Neural progenitor cell (in vitro differentiated cells): ENCODE results near the gene STYX. TPM values are rescaled to one million over a fixed set of nuclear protein-coding genes. Genes with fewer than 3 reads are reported as not detected.

Source experiments
- DNase-seq: peaks from one replicate; pipeline ENCODE4 v3.0.0-alpha.2; 2016; ENCODE audit warnings: low spot score
- H2AFZ ChIP-seq: fragments of 200-600 bp; sonication (generic); replicated peaks from 2 replicates; pipeline ENCODE4 v1.6.1; 2016; ENCODE audit warnings: antibody characterized with exemption
- H3F3A ChIP-seq: fragments of 200-600 bp; sonication (generic); 2 replicates; pipeline ENCODE4 v1.6.1; 2016; ENCODE audit warnings: antibody characterized with exemption, low read depth
- H3K27ac ChIP-seq: fragments of 200-600 bp; sonication (generic); 2 replicates; pipeline ENCODE4 v1.5.1; 2016; ENCODE audit warnings: mild to moderate bottlenecking
- H3K27me3 ChIP-seq: fragments of 200-600 bp; sonication (generic); 2 replicates; pipeline ENCODE4 v1.6.1; 2016; ENCODE audit warnings: mild to moderate bottlenecking, moderate library complexity
- H3K36me3 ChIP-seq: fragments of 200-600 bp; sonication (generic); 2 replicates; pipeline ENCODE4 v1.5.1; 2016
- H3K4me1 ChIP-seq: fragments of 200-600 bp; sonication (generic); 2 replicates; pipeline ENCODE4 v1.6.1; 2016; ENCODE audit warnings: mixed run types
- H3K4me2 ChIP-seq: fragments of 200-600 bp; sonication (generic); 2 replicates; pipeline ENCODE4 v1.6.1; 2016
- H3K4me3 ChIP-seq: fragments of 200-600 bp; sonication (generic); 2 replicates; pipeline ENCODE4 v1.5.1; 2016
- H3K79me2 ChIP-seq: fragments of 200-600 bp; sonication (generic); 2 replicates; pipeline ENCODE4 v1.6.1; 2016; ENCODE audit warnings: low read depth
- H3K9ac ChIP-seq: fragments of 200-600 bp; sonication (generic); 2 replicates; pipeline ENCODE4 v1.6.1; 2016
- H3K9me3 ChIP-seq: fragments of 200-600 bp; sonication (generic); 2 replicates; pipeline ENCODE4 v1.5.1; 2016; ENCODE audit warnings: low read depth
- H4K20me1 ChIP-seq: fragments of 200-600 bp; sonication (generic); 2 replicates; pipeline ENCODE4 v1.6.1; 2016; ENCODE audit warnings: low read depth
- H3K27ac Mint-ChIP-seq: 3 replicates; pipeline ENCODE4 v1.8.0; 2021; ENCODE audit warnings: mixed read lengths
- H3K27me3 Mint-ChIP-seq: 2 replicates; pipeline ENCODE4 v1.8.0; 2022; ENCODE audit warnings: low read depth, mild to moderate bottlenecking, inconsistent platforms, moderate library complexity, mixed read lengths; ENCODE audit not compliant: insufficient read depth
- H3K36me3 Mint-ChIP-seq: 3 replicates; pipeline ENCODE4 v1.8.0; 2021; ENCODE audit warnings: mixed read lengths
- H3K4me1 Mint-ChIP-seq: 3 replicates; pipeline ENCODE4 v1.8.0; 2021; ENCODE audit warnings: mixed read lengths
- H3K4me3 Mint-ChIP-seq: 3 replicates; pipeline ENCODE4 v1.8.0; 2021; ENCODE audit warnings: mild to moderate bottlenecking, moderate library complexity, mixed read lengths
- H3K9me3 Mint-ChIP-seq: 3 replicates; pipeline ENCODE4 v1.8.0; 2020; ENCODE audit warnings: mixed read lengths
- EZH2 ChIP-seq: fragments of 200-600 bp; sonication (generic); IDR thresholded peaks from 2 replicates; pipeline ENCODE4 v1.6.1; 2017; ENCODE audit warnings: antibody characterized with exemption, mild to moderate bottlenecking, moderate library complexity
- EZH2phosphoT487 ChIP-seq: fragments of 200-600 bp; sonication (generic); IDR thresholded peaks from 2 replicates; pipeline ENCODE4 v1.6.1; 2017; ENCODE audit warnings: antibody characterized with exemption
- total RNA-seq: library from RNA; depleted of rRNA; stranded (reverse); fragments of >200 nt; gene quantifications from 2 replicates; pipeline ENCODE4 v1.2.3, GENCODE V29; 2015; ENCODE audit warnings: low replicate concordance
- TF ChIP-seq, protein P1 (sequence below): fragments of 200-600 bp; sonication (generic); IDR thresholded peaks from 2 replicates; pipeline ENCODE4 v1.5.1; 2017; ENCODE audit warnings: antibody characterized with exemption, mild to moderate bottlenecking

The STYX gene
- total RNA-seq, 1 donor from 2014 or later = 55.7 TPM

DNA sequence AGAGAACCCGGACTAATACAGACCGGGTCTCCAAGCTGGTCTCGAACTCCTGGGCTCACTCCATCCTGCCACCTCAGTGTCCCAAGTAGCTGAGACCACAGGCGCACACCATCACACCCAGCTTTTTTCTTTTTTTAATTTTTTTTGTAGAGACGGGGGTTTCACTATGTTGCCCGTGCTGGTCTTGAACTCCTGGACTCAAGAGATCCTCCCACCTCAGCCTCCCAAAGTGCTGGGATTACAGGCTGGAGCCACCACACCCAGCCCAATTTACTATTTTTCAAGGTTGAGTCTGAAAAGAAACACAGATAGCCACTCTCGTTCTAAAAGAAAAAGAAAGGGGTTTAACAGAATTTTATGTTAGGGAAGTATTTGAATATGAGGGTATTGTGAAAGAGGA lies 36.4 kb upstream of the STYX start:
- Histone ChIP-seq H3K4me3 (no peak overlapping the region), H3K9me3 (no peaks in the 10 kb centered on the region), H3K4me1 (peaks cover 13% of the 10 kb centered on the region), H3K4me2 (peak overlapping the region; percentile 80), H3K27me3 (peaks cover 6% of the 10 kb centered on the region), H3K27ac (no peak overlapping the region), H3K79me2 (peaks cover 61% of the 10 kb centered on the region), H3F3A (peaks cover 31% of the 10 kb centered on the region), H3K9ac (no peak overlapping the region), H4K20me1 (peaks cover 27% of the 10 kb centered on the region), H2AFZ (no peak overlapping the region), H3K36me3 (no peaks in the 10 kb centered on the region)
- Mint-ChIP-seq H3K27ac (no peak overlapping the region), H3K9me3 (no peaks in the 10 kb centered on the region), H3K4me3 (peak overlapping the region; percentile 64), H3K36me3 (no peaks in the 10 kb centered on the region), H3K27me3 (peaks cover 3% of the 10 kb centered on the region), H3K4me1 (peaks cover 20% of the 10 kb centered on the region)
- TF ChIP-seq EZH2 (no peak), EZH2phosphoT487 (no peak)
- TF ChIP-seq, protein P1, sequence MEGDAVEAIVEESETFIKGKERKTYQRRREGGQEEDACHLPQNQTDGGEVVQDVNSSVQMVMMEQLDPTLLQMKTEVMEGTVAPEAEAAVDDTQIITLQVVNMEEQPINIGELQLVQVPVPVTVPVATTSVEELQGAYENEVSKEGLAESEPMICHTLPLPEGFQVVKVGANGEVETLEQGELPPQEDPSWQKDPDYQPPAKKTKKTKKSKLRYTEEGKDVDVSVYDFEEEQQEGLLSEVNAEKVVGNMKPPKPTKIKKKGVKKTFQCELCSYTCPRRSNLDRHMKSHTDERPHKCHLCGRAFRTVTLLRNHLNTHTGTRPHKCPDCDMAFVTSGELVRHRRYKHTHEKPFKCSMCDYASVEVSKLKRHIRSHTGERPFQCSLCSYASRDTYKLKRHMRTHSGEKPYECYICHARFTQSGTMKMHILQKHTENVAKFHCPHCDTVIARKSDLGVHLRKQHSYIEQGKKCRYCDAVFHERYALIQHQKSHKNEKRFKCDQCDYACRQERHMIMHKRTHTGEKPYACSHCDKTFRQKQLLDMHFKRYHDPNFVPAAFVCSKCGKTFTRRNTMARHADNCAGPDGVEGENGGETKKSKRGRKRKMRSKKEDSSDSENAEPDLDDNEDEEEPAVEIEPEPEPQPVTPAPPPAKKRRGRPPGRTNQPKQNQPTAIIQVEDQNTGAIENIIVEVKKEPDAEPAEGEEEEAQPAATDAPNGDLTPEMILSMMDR = no peak
- DNase-seq = no peak

DNA sequence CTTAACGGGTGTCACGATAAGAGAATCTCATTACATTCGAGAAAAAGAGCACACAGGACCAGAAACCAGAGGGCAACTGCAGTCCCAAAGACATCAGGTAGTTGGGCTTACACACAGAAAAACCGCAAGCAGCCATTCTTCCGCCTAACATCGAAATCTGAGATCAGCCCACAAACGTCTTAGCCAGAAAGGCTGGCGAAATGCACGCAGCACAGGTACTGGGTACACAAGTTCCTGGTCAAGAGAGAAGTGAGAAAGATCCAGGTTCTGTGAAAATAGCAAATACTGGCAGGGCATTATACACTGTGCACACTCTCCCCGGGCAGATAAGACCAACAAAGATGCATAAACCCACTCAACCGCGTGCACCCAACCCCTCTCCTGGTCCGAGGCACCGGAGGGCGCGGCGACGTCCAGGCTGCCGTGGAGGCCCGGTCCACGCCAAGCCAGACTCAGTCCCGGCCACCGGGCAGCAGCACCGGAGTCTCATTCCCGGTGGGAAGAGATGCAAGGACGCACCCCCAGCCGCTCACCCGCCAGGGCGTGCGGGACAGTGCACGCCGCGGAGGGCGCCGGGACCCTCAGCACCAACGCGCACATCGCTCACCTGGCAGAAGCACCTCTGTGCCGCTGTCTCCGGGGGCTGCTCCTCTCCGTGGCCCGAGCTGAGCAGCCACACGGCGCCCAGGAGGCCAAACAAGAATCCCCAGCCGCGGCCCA lies 35.0 kb upstream of the STYX start:
- Mint-ChIP-seq H3K27ac (peak overlapping the region; percentile 86), H3K9me3 (no peaks in the 10 kb centered on the region), H3K4me1 (peaks cover 20% of the 10 kb centered on the region), H3K36me3 (no peaks in the 10 kb centered on the region), H3K4me3 (peak overlapping the region; percentile 98), H3K27me3 (peaks cover 3% of the 10 kb centered on the region)
- Histone ChIP-seq H3K9ac (peak overlapping the region; percentile 57), H3K4me2 (peak overlapping the region; percentile 80), H3K79me2 (peaks cover 48% of the 10 kb centered on the region), H3K27me3 (peaks cover 6% of the 10 kb centered on the region), H3F3A (peaks cover 31% of the 10 kb centered on the region), H3K4me3 (peak overlapping the region; percentile 59), H3K36me3 (no peaks in the 10 kb centered on the region), H3K4me1 (peaks cover 13% of the 10 kb centered on the region), H4K20me1 (peaks cover 27% of the 10 kb centered on the region), H3K9me3 (no peaks in the 10 kb centered on the region), H3K27ac (no peak overlapping the region), H2AFZ (peak overlapping the region; percentile 39)
- TF ChIP-seq EZH2phosphoT487 = no peak
- no peak for TF ChIP-seq EZH2
- TF ChIP-seq, protein P1 = no peak
- peak; percentile 50 for DNase-seq

DNA sequence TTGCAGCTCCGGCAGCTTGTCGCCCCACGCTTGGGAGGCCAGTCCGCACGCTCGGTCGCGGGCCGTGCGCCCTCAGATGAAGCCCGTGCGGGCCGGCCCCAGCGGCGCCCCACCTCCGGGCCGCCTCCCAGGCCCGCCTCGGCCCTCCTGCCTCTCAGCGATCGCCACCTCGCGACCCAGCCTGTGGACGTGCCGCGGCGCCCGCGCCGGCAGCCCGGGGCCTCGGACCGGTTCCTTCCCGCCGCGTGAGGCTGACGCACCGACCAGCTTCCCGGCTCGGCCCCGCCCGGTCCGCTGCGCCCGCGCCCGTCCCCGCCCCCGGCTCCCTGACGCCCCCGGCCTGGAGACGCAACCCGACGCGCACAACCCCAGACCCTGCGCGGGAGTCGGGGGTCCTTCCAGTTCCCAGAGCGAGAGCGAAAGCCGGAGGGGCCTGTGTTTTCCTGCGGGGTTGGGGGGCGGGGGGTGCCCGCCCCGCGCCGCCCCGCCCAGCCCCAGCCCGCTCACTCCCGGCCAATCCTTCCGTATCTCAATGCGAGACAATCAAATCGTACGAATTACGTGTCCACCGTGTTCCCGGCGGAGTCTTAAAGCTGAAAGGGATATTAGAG lies 34.4 kb upstream of the STYX start, which contains the start of gene ERO1A:
Gene ERO1A, minus strand, starts transcription at position 78 of the 611 bp plus-strand sequence. Its CDS starts 77 bp downstream, at position 1.
- H3K4me3 Mint-ChIP-seq = peak within 1 kb of the TSS; percentile 98
- H3K27ac ChIP-seq = peak within 1 kb of the TSS; percentile 35
- DNase-seq = peak; percentile 85

More for the DNA sequence above, 34.4 kb upstream of the STYX start, which contains the start of gene ERO1A:
- Mint-ChIP-seq H3K4me1 (peaks cover 20% of the 10 kb centered on the region), H3K27ac (peak within 1 kb of the TSS; percentile 86), H3K36me3 (no peaks in the 10 kb centered on the region), H3K9me3 (no peaks in the 10 kb centered on the region), H3K27me3 (peaks cover 3% of the 10 kb centered on the region)
- Histone ChIP-seq H3F3A (peaks cover 31% of the 10 kb centered on the region), H3K9ac (peak within 1 kb of the TSS; percentile 57), H3K36me3 (no peaks in the 10 kb centered on the region), H3K4me1 (peaks cover 13% of the 10 kb centered on the region), H3K9me3 (no peaks in the 10 kb centered on the region), H4K20me1 (peaks cover 27% of the 10 kb centered on the region), H3K27me3 (peaks cover 6% of the 10 kb centered on the region), H3K4me2 (peak within 1 kb of the TSS; percentile 80), H3K79me2 (peaks cover 41% of the 10 kb centered on the region), H2AFZ (peak within 1 kb of the TSS; percentile 39), H3K4me3 (peak within 1 kb of the TSS; percentile 59)
- TF ChIP-seq EZH2phosphoT487 (no peak), EZH2 (no peak)
- TF ChIP-seq, protein P1 = no peak
